Transverse colon (tissue), 4 donors: ENCODE results near the gene AK4.

Experiments
- CTCF ChIP-seq, 5 experiments: fragments of 200-600 bp in 3 of 5; fragments of 450-650 bp in 2 of 5; sonication (generic) in 3 of 5; IDR thresholded peaks; 1 replicate in 2 of 5; 2 replicates in 3 of 5; pipeline ENCODE4 v1.5.1; 2016 to 2017; ENCODE audit warnings: antibody characterized with exemption in 5 of 5, inconsistent platforms in 3 of 5, mild to moderate bottlenecking in 2 of 5, moderate library complexity in 1 of 5
- EP300 ChIP-seq: sonication (generic); formaldehyde crosslinking; IDR thresholded peaks from one replicate; pipeline ENCODE4 v1.6.1; 2017; ENCODE audit warnings: antibody characterized with exemption, low read depth
- POLR2A ChIP-seq: fragments of 450-650 bp; IDR thresholded peaks from one replicate; pipeline ENCODE4 v1.6.1; 2016; ENCODE audit warnings: antibody characterized with exemption, mild to moderate bottlenecking, moderate library complexity
- POLR2AphosphoS5 ChIP-seq, 3 donors: sonication (generic); formaldehyde crosslinking; IDR thresholded peaks; one replicate each; pipeline ENCODE4 v1.6.1; 2016; ENCODE audit warnings: antibody characterized with exemption in 3 of 3

- TF ChIP-seq CTCF (IDR thresholded peaks at IDR 0.05) = no peak
- no peak for TF ChIP-seq POLR2A
- TF ChIP-seq EP300 = no peak
- no peak for TF ChIP-seq POLR2AphosphoS5 (IDR thresholded peaks at IDR 0.05)
Observed at GRCh38 chr1:65260851-65261473, 113.0 kb downstream of the AK4 start.
